Measurements from ENCODE around the gene SCFD2. TPM values are rescaled to one million over a fixed set of nuclear protein-coding genes. Genes with fewer than 3 reads are reported as not detected.

SCFD2 gene
- total RNA-seq, 1 experiment from 2014 or later, result 36.6 TPM

- H3K9me2 ChIP-seq (replicated peaks; ENCODE audit: low read length), result no peaks in the 10 kb centered on the region
- DNase-seq, result peak; percentile 66
- no peak overlapping the region for H2AFZ ChIP-seq (ENCODE audit: low read length)
- no peaks in the 10 kb centered on the region for H3F3A ChIP-seq (ENCODE audit: low read length, unreplicated experiment)
- CTCF ChIA-PET, result interaction anchor here (0.5 to 1.3 kb wide), 6 partner anchors 68 to 1252 kb away, joined by 3 to 14 read pairs (median 4); no protein-coding TSS in a partner anchor
- no TSS peak for BruUV-seq (replicated peaks)
- no peak overlapping the region for H3K27ac ChIP-seq (ENCODE audit: low read length)
- no peak overlapping the region for H3K4me3 ChIP-seq (ENCODE audit: low read length)
- intact Hi-C loops (cut with micrococcal nuclease), result loop anchor here (1.0 to 2.0 kb wide), 5 partner anchors 71 to 606 kb away; no protein-coding TSS in a partner anchor
- no peaks in the 10 kb centered on the region for H4K20me1 ChIP-seq (ENCODE audit: low read length)
- no peaks in the 10 kb centered on the region for H3K9me3 ChIP-seq (ENCODE audit: low read length)
- H3K27me3 ChIP-seq (ENCODE audit: low read length), result no peaks in the 10 kb centered on the region
- POLR2A ChIA-PET (ENCODE audit: unreplicated experiment), result no interaction called here
- TF ChIP-seq EZH2 (IDR thresholded peaks at IDR 0.05; ENCODE audit: low read length, unreplicated experiment) (no peak), EZH2phosphoT487 (IDR thresholded peaks at IDR 0.05; ENCODE audit: borderline replicate concordance, low read length) (no peak), CTCF (conservative IDR thresholded peaks at IDR 0.05; ENCODE audit: low read depth, low read length) (peak; percentile 88)
- H3K4me2 ChIP-seq (ENCODE audit: low read length), result no peak overlapping the region
- H3K4me1 ChIP-seq (ENCODE audit: insufficient read depth, low read length), result peaks cover 12% of the 10 kb centered on the region
- H3K9ac ChIP-seq (ENCODE audit: low read length), result no peak overlapping the region
- H3K36me3 ChIP-seq (ENCODE audit: low read depth, low read length), result no peaks in the 10 kb centered on the region
- no peaks in the 10 kb centered on the region for H3K79me2 ChIP-seq (ENCODE audit: low read length)
- peak; percentile 40; the same call in 1 of the 2 replicates for ATAC-seq
Observed at GRCh38 chr4:52982255-52982945, 383.5 kb downstream of the SCFD2 start.

GRCh38 chr4:52979821-52980590 is 385.9 kb downstream of the SCFD2 start:
- H3K9me3 ChIP-seq (ENCODE audit: low read length), result no peaks in the 10 kb centered on the region
- CTCF ChIA-PET, result no interaction called here
- no peaks in the 10 kb centered on the region for H4K20me1 ChIP-seq (ENCODE audit: low read length)
- no peaks in the 10 kb centered on the region for H3K36me3 ChIP-seq (ENCODE audit: low read depth, low read length)
- no peak for ATAC-seq
- BruUV-seq (replicated peaks), result no TSS peak
- no peak overlapping the region for H3K27ac ChIP-seq (ENCODE audit: low read length)
- POLR2A ChIA-PET (ENCODE audit: unreplicated experiment), result interaction anchor here (0.5 to 0.6 kb wide), 2 partner anchors 219 to 433 kb away, joined by 4 to 6 read pairs; no protein-coding TSS in a partner anchor
- peak; percentile 12 for DNase-seq
- H3F3A ChIP-seq (ENCODE audit: low read length, unreplicated experiment), result no peaks in the 10 kb centered on the region
- H3K4me2 ChIP-seq (ENCODE audit: low read length), result no peak overlapping the region
- no peaks in the 10 kb centered on the region for H3K79me2 ChIP-seq (ENCODE audit: low read length)
- no peak overlapping the region for H2AFZ ChIP-seq (ENCODE audit: low read length)
- H3K9ac ChIP-seq (ENCODE audit: low read length), result no peak overlapping the region
- H3K27me3 ChIP-seq (ENCODE audit: low read length), result no peaks in the 10 kb centered on the region
- no peaks in the 10 kb centered on the region for H3K9me2 ChIP-seq (replicated peaks; ENCODE audit: low read length)
- H3K4me1 ChIP-seq (ENCODE audit: insufficient read depth, low read length), result peaks cover 12% of the 10 kb centered on the region
- no peak overlapping the region for H3K4me3 ChIP-seq (ENCODE audit: low read length)
- intact Hi-C loops (cut with micrococcal nuclease), result no loop called here
- no peak for TF ChIP-seq EZH2phosphoT487 (IDR thresholded peaks at IDR 0.05; ENCODE audit: borderline replicate concordance, low read length)
- TF ChIP-seq EZH2 (IDR thresholded peaks at IDR 0.05; ENCODE audit: low read length, unreplicated experiment), result no peak
- peak; percentile 24; the same call in 1 of the 2 replicates for TF ChIP-seq CTCF (conservative IDR thresholded peaks at IDR 0.05; ENCODE audit: low read depth, low read length)

All from PC-3 (cell line).